HG02588 (cell line): ENCODE measurements around the gene GFER.
"Not testable (repeated sequence)": the region's sequence is repeated elsewhere in the genome, so short reads cannot be mapped to it uniquely, and the experiment has no call there.

Source experiments
- ATAC-seq: cut with Tn5 transposase; IDR thresholded peaks from one replicate; pipeline ENCODE4 v1.9.1; 2021; ENCODE audit warnings: mild to moderate bottlenecking, moderate library complexity; ENCODE audit not compliant: unreplicated experiment

GFER gene

DNA sequence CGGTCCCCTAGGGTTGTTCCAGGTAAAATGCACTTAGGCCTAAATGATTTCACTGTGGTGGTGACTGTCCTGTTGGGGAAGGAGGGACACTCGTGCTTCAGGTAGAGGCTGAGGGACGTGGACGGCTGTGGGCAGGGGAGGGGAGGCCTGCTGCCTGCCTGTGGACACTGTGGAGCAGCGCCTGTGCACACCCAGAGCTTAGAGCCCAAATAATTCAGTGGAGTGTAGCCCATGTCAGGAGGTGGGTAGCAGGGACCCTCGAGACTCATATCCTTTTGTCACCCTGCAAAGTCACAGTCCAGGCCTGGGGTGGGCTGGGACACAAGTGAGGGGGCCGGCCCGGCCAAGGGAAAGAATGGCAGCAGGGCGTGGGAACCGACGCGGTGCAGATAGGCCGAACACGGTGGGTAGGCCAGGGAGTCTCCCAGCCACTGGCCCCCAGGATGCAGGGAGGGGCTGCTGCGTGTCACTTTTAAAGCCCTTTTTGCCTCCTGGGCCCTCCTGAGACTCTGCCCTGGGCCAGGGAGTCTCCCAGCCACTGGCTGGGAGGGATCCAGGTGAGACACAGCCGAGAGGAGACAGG is 42.0 kb downstream of the GFER start:
- no peak for ATAC-seq

DNA sequence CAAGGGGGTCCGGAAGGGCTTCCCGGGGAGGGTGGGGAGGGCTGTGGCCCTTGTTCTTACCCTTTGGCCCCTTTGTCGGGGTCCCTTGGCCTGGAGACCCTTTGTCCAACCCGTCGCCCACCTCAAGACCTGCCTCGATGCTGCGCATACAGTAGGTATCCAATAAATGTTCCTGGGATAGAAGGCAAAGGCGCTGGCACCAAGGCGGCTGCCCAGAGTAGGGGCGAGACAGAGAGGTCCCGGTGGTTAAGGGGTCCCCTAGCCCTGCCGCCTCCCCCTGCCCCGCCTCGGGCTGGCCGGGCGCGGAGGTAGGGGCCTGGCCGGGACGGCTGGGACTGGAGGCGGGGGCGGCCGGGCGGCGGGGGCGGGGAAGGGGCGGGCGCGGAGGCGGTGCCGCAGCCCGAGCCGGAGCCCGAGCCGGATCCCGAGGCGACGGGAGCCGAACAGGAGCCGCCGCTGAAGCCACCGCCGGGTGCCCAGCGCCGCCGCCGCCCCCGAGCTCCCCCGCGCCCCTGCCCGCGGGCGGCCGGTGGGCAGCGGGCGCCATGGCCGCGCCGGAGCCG is 42.5 kb downstream of the GFER start, which contains the start of gene NHERF2:
NHERF2 (plus strand) TSS at position 442 of the 563 bp plus-strand sequence; CDS start at position 546, 104 bp downstream.
- no peak for ATAC-seq

DNA sequence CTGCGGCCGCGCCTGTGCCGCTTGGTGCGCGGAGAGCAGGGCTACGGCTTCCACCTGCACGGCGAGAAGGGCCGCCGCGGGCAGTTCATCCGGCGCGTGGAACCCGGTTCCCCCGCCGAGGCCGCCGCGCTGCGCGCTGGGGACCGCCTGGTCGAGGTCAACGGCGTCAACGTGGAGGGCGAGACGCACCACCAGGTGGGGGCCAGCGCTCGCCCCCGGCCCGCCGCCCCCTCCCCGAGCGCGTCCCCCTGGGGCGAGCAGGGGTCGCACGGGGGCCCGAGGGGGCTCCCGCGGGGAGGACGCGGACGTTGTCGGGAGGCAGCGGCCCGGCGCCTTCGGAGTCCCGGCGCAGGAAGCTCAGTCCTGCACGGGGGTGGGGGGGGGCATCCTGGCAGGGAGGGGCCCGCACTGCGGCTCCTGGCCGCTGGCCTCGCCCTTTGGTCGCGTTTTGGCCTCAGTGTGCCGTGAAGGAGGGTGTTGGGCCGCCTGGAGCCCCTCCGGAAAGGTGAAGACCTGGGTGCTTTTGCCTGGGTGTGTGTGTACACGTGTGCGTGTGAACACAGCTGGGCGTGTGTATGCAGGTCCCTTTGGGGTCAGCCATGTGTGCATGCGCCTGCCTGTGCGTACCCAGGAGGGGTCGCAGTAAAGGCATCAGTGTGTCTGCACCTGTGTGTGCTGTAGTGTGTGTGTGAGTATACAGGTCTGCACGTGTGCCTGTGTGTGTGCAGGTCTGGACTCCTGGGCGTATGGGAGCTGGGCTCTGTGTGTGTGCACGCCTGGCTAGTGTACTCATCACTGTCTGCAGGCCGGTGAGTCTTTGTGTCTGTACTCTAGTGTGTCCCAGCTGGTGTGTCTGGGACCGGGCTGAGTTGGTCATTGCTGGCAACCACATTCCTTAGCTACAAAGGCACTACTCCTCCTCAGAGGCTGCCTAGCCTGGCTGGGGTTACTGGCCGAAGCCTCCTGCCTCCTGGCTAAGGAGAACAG is 43.3 kb downstream of the GFER start:
- ATAC-seq: no peak

DNA sequence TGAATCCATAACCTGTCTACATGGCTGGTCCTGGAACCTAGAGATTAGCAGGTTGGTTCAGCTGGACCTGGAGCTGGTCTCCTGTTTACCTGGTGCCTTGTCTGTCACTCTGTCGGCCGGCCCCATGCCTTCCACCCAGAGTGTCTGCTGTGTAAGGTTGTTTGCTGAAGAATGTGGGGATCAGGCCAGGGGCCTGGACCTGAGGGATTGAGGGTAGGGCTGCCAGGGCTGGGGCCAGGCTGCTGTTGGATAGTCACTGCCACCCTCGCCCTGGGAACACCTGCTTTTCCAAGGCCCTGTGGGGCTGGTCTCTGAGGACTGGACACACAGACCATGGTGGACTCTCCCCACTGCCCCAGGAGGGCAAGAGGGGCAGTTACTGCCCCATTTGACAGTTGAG is 44.2 kb downstream of the GFER start:
- no peak for ATAC-seq

DNA sequence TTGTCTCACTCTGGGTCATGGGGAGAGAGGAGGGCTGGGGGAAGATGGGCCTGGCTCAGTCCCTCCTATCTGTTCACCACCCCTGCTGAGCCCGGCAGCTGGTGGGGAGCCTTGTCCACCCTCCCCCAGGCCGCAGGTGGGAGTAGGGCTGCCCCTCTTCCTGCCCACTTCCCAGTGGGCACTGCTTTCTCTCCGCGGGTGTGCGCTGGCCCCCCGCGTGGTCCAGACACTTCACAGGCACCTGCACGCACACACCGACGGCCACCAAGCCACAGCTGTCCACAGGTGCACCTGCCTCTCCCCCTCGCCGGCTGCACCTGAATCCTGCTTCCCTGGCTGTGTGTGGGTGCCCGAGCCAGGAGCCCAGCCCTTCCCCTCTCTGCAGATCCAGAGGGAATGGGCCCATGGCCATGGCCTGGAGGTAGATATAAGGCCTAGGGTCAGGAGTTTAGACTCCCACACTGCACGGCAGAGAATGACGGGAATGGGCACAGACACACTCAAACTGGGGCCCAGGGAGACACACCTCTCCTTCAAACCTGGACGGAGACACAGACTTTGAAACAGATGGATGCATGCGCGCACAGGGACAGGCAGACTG is 44.7 kb downstream of the GFER start:
- no peak for ATAC-seq

DNA sequence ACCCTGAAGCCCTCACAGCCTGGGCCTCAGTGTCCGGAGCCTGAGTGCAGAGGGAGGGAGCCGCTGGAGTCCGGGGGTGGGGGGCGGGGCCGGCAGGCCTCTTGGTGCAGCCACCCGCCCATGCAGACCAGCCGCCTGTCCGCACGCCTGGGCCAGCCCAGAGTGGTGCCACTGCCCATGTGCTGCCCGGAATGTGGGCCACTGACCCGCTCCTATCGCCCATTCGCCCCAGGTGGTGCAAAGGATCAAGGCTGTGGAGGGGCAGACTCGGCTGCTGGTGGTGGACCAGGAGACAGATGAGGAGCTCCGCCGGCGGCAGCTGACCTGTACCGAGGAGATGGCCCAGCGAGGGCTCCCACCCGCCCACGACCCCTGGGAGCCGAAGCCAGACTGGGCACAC is 45.4 kb downstream of the GFER start:
- no peak for ATAC-seq

DNA sequence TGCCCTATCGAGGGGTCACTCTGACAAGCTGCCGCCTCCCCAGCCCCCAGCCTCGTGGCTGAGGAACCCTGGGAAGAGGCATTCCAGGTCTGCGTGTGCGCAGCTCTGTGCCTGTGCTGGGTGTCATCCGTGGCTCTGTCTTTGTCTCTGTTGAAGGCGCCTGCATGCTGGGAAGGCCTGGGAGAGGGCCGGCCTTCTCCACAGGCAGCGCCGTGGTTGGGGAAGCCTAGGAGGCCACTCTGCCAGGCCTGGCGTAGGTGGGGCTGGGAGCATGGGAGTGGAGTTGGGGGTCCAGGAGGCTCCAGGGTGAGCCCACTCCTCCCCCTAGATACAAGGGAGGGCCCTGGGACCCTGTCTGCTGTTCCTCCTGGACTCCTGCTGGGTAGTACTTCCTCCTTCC is 46.0 kb downstream of the GFER start:
- ATAC-seq: no peak

DNA sequence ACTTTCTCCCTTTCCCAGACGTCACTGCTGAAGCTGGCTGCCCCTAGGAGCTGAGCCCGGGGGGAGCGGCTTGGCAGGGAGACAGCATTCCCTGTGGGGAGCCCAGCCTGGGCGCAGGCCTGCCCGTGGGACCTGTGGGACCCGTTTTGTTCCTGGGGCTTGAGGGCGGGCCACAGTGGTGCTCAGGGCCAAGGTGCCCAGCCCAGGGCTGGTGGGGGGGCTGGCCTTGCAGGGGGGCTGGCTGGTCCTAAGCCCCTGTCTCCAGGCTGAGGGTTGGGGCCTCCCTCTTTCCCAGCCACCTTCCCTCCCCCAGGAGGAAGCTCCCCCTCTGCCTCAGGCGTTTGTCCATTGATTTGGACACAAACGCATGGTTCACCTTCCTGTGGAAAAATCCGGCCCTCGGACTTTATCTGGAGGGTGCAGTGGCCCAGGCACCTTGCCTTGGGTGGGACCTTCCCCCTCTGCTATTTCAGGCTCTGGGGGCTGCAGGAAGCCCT is 47.1 kb downstream of the GFER start:
- no peak for ATAC-seq

DNA sequence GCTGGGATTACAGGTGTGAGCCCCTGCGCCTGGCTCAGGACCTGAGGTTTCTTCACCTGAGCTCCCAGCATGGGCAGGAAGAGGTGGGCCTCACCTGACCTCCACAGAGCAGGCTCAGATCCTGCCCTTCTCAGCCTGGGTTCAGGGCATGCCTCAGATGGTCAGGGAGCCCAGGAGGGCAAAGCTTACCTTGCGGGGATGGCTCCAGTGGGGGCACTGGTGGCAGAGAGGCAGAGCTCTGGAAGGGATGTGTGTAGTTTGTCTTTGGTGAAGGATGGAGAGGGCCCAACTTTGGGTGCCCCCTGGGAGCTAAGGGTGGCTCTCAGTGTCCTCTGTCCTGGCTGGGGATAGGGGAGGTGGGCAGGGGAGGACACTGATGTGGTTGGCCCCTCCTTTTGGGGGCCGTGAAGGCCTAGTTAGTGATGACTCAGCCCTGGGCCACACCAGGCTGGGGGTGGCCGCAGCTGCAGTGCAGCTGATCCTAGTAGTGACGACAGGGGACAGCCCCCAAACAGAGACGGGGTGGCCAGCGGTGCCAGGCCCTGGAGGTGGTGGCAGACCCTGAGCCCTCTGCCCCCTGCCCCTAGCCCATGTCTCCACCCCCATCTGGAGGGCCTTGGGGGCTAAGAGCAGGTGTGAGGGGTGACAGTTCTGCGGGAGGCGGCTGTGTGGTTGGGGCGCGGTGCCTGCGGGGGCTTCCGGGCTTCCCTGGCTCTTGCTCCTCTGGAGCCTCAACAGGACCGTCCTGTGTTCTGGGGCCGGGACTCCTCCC is 48.5 kb downstream of the GFER start:
- ATAC-seq: no peak

DNA sequence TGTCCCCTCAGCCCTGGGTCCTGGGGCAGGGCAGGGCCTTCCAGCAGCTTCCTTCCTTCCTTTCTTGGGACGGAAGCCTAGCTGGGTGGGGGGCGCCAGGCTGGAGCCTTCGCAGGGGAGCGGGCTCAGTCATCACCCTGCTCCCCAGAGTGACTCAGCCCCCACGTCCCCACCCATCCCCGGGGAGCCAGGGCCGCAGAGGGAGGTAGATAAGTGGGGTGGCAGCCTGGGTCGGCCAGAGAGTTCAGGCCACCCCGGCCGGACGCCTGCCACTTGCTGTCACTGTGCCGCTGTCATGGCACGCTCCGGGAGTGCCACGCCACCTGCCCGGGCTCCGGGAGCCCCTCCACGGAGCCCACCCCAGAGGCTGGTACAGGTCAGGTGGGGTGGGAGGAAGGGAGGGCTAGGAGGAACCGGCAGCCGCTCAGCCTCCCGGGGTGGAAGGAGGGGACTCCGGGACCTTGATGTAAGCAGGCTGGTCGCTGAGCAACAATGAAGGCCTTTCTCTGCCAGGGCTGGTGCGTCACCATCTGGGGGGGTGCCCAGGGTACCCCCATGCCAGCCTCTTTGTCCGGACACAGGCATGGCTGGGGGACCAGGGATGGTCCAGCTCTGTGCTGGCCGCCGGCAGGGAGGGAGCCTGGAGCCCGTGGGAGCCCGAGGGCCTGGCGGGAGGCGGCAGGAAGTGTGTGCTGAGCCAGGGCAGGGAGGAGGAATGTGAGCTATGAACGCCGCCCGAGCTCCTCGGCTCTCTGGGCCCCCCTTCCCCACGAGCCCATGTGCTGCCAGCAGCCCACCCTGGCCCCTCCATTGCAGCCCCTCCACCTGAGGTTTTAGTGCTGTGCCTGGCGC is 49.3 kb downstream of the GFER start:
- no peak for ATAC-seq

DNA sequence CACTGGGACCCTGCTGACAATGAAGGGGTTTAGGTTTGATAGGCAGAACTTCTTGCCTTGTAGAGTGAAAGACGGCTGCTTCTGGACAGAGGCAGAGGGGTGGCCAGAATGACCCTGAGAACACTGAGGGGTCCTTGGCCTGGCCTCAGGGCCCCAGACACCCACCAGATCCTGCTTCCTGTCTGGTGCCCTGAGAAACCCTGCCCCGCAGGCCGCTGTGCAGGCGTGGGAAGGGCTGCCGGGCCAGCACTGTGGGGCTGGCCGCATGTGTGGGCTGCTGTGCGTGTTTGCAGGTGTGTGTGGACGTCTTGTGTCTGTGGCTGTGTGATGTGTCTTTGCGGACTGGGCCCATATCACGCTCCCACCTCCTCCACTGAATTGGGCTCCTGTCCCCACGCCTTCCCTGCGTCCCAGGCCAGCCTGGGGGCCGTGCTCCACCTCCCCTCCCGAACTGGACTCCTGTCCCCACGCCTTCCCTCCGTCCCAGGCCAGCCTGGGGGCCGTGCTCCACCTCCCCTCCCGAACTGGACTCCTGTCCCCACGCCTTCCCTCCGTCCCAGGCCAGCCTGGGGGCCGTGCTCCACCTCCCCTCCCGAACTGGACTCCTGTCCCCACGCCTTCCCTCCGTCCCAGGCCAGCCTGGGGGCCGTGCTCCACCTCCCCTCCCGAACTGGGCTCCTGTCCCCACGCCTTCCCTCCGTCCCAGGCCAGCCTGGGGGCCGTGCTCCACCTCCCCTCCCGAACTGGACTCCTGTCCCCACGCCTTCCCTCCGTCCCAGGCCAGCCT is 50.1 kb downstream of the GFER start:
- ATAC-seq: not testable (repeated sequence)

DNA sequence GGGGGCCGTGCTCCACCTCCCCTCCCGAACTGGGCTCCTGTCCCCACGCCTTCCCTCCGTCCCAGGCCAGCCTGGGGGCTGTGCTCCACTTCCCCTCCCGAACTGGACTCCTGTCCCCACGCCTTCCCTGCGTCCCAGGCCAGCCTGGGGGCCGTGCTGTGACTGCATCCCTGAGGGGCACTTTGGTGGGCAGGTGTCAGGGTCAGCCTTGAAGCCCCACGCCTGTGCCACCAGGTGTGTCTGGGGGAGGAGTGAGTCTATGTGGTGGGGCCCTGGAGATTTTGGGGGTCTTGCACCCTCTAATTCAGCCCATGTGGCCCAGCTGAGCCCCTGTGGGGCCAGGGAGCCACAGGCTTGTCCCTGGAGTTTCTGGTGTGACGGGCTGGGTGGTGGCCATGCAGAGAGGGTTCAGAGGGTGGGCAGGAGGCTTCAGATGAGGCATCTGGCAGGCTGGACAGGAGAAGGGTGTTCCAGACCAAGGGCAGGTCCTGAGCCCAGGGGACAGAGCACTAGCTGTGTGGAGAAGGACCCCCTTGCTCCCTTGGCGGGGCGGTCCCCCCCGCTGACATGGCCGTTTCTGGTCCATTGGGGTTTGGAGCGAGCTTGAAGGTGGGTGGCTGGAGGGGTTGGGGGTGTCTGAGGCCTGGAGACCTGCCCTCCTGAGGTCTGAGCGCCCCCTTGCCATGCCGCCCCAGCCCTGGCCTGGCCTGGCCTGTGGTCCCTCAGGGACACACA is 50.9 kb downstream of the GFER start:
- ATAC-seq: no peak

DNA sequence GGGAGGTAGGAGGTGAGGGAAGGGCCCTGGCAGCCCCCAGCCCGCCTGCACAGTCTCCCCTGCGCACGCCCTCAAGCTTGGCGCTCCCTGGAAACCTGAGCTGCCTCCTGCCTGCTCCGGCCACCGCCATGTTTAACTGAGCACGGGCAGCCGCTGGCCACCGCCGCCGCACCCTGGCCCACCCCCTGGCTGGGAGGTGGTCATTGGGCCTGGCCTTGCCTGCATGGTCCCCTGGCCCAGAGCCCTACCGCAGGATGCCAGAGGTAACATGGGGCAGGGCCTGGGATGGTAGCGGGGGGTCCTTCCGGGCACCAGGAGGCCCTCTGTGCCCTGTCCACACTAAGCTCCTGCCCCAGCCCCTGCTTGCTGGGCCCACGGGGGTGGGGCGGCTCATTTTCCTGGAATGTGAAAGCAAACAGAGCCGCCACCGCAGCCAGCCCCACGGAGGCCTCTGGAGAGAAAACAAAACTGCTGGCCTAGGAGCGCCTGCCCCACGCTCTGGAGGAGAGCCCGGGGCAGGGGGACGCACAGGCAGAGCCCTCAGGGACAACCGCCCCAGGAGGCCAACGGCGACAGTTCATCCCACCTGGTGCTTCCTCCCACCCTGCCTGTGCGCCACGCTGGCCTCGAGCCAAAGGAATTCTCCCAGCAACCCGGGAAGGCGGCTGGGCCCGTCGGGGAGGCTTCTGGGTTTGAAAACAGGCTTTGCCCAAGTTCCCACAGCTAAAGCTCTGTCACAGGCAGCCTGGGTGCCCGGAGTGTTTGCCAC is 51.6 kb downstream of the GFER start:
- ATAC-seq: no peak

DNA sequence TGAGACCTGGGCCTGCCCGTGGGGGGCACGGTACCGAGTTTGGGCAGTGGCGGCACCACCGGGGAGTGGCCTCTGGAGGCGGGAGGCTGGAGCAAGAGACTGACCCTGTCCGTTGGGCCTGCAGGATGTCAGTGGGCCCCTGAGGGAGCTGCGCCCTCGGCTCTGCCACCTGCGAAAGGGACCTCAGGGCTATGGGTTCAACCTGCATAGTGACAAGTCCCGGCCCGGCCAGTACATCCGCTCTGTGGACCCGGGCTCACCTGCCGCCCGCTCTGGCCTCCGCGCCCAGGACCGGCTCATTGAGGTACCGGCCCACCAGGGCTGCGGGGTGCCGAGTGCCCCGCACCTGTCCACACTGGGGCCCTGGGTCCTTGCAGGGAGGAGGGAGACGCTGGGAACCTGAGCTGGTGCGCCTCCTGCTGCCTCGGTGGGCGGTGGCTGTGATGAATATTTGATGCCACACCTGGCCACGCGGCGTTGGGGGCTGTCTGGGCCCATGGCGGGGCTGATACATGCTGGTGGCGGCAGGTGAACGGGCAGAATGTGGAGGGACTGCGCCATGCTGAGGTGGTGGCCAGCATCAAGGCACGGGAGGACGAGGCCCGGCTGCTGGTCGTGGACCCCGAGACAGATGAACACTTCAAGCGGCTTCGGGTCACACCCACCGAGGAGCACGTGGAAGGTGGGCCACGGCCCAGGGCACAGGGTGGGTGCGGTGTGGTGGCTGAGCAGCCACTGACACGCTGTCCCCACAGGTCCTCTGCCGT is 52.4 kb downstream of the GFER start:
- no peak for ATAC-seq

DNA sequence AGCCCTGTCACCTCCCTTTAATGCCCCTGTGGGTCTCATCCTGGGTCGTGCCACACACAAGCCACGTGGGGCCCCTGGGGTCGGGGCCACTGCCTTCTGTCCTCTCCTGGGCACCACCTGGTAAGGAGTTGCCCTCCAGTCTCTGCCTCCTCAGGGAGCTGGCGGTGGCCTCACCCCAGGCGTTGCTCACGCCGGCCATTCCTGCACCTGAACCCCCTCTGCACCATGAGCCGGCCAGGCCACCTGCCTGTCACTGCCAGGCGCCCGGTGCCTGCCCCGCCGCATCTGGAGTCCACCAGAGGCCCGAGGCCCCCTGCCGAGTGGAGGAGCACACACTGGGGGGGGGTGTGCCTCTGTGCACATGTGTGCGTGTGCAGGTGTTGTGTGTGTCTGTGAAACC is 53.1 kb downstream of the GFER start:
- no peak for ATAC-seq
